OCI-LY1 (cell line): ENCODE data around the gene NUFIP2.
"Not testable (repeated sequence)": the region's sequence is repeated elsewhere in the genome, so short reads cannot be mapped to it uniquely, and the experiment has no call there.

ENCODE experiments used
- H2AFZ ChIP-seq: fragments of 200-600 bp; sonication (generic), shearing (Covaris generic); 2 replicates; pipeline ENCODE4 v1.6.0; 2014; ENCODE audit warnings: antibody characterized with exemption, mild to moderate bottlenecking, low read length
- H3F3A ChIP-seq: fragments of 200-600 bp; sonication (generic), shearing (Covaris generic); 2 replicates; pipeline ENCODE4 v1.6.0; 2014; ENCODE audit warnings: mild to moderate bottlenecking, antibody characterized with exemption, low read length, moderate library complexity; ENCODE audit not compliant: insufficient read depth
- H3K27ac ChIP-seq: fragments of 200-600 bp; sonication (generic); 2 replicates; pipeline ENCODE4 v1.5.1; 2014; ENCODE audit warnings: low read length, mixed run types, mild to moderate bottlenecking, low read depth; ENCODE audit not compliant: poor library complexity, severe bottlenecking
- H3K27me3 ChIP-seq: fragments of 200-600 bp; sonication (generic); 2 replicates; pipeline ENCODE4 v1.6.0; 2014; ENCODE audit warnings: antibody characterized with exemption, mild to moderate bottlenecking, low read length, moderate library complexity; ENCODE audit not compliant: insufficient read depth
- H3K36me3 ChIP-seq: fragments of 200-600 bp; sonication (generic); 2 replicates; pipeline ENCODE4 v1.6.1; 2014; ENCODE audit warnings: mild to moderate bottlenecking, antibody characterized with exemption, low read length, moderate library complexity, mixed read lengths; ENCODE audit not compliant: insufficient read depth
- H3K4me1 ChIP-seq: fragments of 200-600 bp; sonication (generic); 2 replicates; pipeline ENCODE4 v1.5.1; 2014; ENCODE audit warnings: mild to moderate bottlenecking, low read length, moderate library complexity; ENCODE audit not compliant: insufficient read depth, severe bottlenecking
- H3K4me2 ChIP-seq: fragments of 200-600 bp; sonication (generic), shearing (Covaris generic); 2 replicates; pipeline ENCODE4 v1.6.1; 2014; ENCODE audit warnings: low read length
- H3K4me3 ChIP-seq: fragments of 200-600 bp; sonication (generic); 2 replicates; pipeline ENCODE4 v1.5.1; 2014; ENCODE audit warnings: low read length, low read depth, mild to moderate bottlenecking, mixed read lengths; ENCODE audit not compliant: poor library complexity, severe bottlenecking
- H3K79me2 ChIP-seq: fragments of 200-600 bp; shearing (Covaris generic); 2 replicates; pipeline ENCODE4 v1.6.1; 2016; ENCODE audit warnings: mixed run types, low read length, mixed read lengths; ENCODE audit not compliant: insufficient read depth
- H3K9ac ChIP-seq: fragments of 200-600 bp; sonication (generic), shearing (Covaris generic); 2 replicates; pipeline ENCODE4 v1.6.1; 2014; ENCODE audit warnings: mild to moderate bottlenecking, low read length, mixed read lengths
- H3K9me2 ChIP-seq: fragments of 200-600 bp; sonication (generic), shearing (Covaris generic); 2 replicates; pipeline ENCODE4 v1.6.1; 2014; ENCODE audit warnings: low read depth, mild to moderate bottlenecking, low read length, mixed read lengths
- H3K9me3 ChIP-seq: fragments of 200-600 bp; shearing (Covaris generic); 2 replicates; pipeline ENCODE4 v1.6.1; 2014; ENCODE audit warnings: low read length, mixed read lengths
- H4K20me1 ChIP-seq: fragments of 200-600 bp; sonication (generic), shearing (Covaris generic); 2 replicates; pipeline ENCODE4 v1.6.0; 2016; ENCODE audit warnings: mild to moderate bottlenecking, low read length; ENCODE audit not compliant: insufficient read depth
- CTCF ChIP-seq: fragments of 200-600 bp; sonication (generic), shearing (Covaris generic); IDR thresholded peaks from 2 replicates; pipeline ENCODE4 v1.5.1; 2017; ENCODE audit warnings: mild to moderate bottlenecking, antibody characterized with exemption, low read length, moderate library complexity, mixed read lengths
- EZH2 ChIP-seq: fragments of 200-600 bp; sonication (generic), shearing (Covaris generic); IDR thresholded peaks from 2 replicates; pipeline ENCODE4 v1.8.0; 2017; ENCODE audit warnings: borderline replicate concordance, mixed run types, mild to moderate bottlenecking, antibody characterized with exemption, low read length, moderate library complexity, mixed read lengths

Gene NUFIP2

GRCh38 chr17:29237476-29238132 is 56.3 kb downstream of the NUFIP2 start:
- Histone ChIP-seq H3K9me3 (no peaks in the 10 kb centered on the region), H3K4me3 (no peak overlapping the region), H3K27me3 (no peaks in the 10 kb centered on the region), H3K4me1 (no peaks in the 10 kb centered on the region), H3K27ac (no peak overlapping the region), H3K79me2 (no peaks in the 10 kb centered on the region), H3K36me3 (no peaks in the 10 kb centered on the region), H4K20me1 (no peaks in the 10 kb centered on the region), H3K9ac (no peak overlapping the region), H3F3A (no peaks in the 10 kb centered on the region), H3K4me2 (no peak overlapping the region), H2AFZ (no peak overlapping the region), H3K9me2 (no peaks in the 10 kb centered on the region)
- TF ChIP-seq EZH2 (no peak), CTCF (no peak)

DNA sequence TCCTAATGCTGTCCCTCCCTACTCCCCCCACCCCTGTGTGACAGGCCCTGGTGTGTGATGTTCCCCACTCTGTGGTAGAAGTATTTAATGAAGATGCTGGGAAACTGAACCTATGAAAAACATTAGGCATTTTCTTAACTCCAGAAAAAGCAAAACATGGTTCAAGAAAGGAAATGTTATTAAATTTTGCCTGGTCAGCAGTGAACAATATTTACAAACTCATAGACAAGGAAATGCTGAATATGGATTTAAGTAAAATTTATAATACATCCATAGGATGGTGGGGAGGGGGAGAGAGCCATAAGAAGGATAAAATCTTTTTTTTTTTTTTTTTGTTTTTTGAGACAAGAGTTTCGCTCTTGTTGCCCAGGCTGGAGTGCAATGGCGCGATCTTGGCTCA is 58.0 kb downstream of the NUFIP2 start:
- Histone ChIP-seq H3K4me1 (no peaks in the 10 kb centered on the region), H3F3A (no peaks in the 10 kb centered on the region), H3K27me3 (no peaks in the 10 kb centered on the region), H3K9ac (no peak overlapping the region), H4K20me1 (no peaks in the 10 kb centered on the region), H3K36me3 (no peaks in the 10 kb centered on the region), H3K27ac (no peak overlapping the region), H2AFZ (no peak overlapping the region), H3K9me2 (no peaks in the 10 kb centered on the region), H3K9me3 (no peaks in the 10 kb centered on the region), H3K79me2 (no peaks in the 10 kb centered on the region), H3K4me3 (no peak overlapping the region), H3K4me2 (no peak overlapping the region)
- TF ChIP-seq CTCF (no peak), EZH2 (no peak)

- H3K36me3 ChIP-seq, H4K20me1 ChIP-seq, H3K9me3 ChIP-seq, H3F3A ChIP-seq, H3K4me2 ChIP-seq, H3K4me1 ChIP-seq, H3K27me3 ChIP-seq, H3K79me2 ChIP-seq, H3K27ac ChIP-seq, H3K4me3 ChIP-seq, H3K9ac ChIP-seq, H3K9me2 ChIP-seq, H2AFZ ChIP-seq: not testable (repeated sequence)
Measured at GRCh38 chr17:29234972-29235371, 59.0 kb downstream of the NUFIP2 start.

DNA sequence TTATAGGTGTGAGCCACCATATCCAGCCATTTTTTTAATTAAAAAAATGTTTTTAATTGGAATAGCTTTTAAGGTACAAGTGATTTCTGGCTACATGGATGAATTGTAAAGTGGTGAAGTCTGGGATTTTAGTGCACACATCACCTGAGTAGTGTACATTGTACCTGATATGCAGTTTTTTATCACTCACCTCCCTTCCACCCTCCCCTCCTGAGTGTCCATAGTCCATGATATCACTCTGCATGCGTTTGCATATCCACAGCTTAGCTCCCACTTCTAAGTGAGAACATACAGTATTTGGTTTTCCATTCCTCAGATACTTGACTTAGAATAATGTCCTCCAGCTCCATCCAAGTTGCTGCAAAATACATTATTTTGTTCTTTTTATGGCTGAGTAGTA is 60.6 kb downstream of the NUFIP2 start:
- Histone ChIP-seq H3K9ac (no peak overlapping the region), H4K20me1 (no peaks in the 10 kb centered on the region), H3K9me2 (no peaks in the 10 kb centered on the region), H3K27me3 (no peaks in the 10 kb centered on the region; the same call in 1 of the 2 replicates), H3K4me2 (no peak overlapping the region), H3K9me3 (no peaks in the 10 kb centered on the region), H2AFZ (no peak overlapping the region), H3K4me1 (no peaks in the 10 kb centered on the region), H3K79me2 (no peaks in the 10 kb centered on the region), H3K36me3 (no peaks in the 10 kb centered on the region), H3F3A (no peaks in the 10 kb centered on the region), H3K27ac (no peak overlapping the region), H3K4me3 (no peak overlapping the region)
- no peak for TF ChIP-seq EZH2
- no peak for TF ChIP-seq CTCF
